CD8-positive, alpha-beta memory T cell (primary cell): ENCODE data around the gene TMEM170B. TPM values are rescaled to one million over a fixed set of nuclear protein-coding genes. Genes with fewer than 3 reads are reported as not detected.

Experiments used
- CTCF ChIA-PET: fragments of 350-600 bp; sonication (Branson Sonifier 250); formaldehyde crosslinking; loops from one replicate; lab custom pipeline; 2021; ENCODE audit warnings: antibody characterized with exemption; lab: Charles Lee
- POLR2A ChIA-PET: fragments of 350-600 bp; sonication (Branson Sonifier 250); formaldehyde crosslinking; loops from one replicate; lab custom pipeline; 2021; ENCODE audit warnings: antibody characterized with exemption; lab: Charles Lee
- DNase-seq, 5 donors: peaks; one replicate each; pipeline versions ENCODE4 v3.0.0 to v3.0.0-alpha.2; 2020 to 2022; ENCODE audit warnings: mixed read lengths in 1 of 5
- H3K27ac ChIP-seq: one replicate; pipeline ENCODE4 v1.7.0; 2013; ENCODE audit warnings: low read depth, mild to moderate bottlenecking, low read length, moderate library complexity
- H3K27me3 ChIP-seq: 2 replicates; pipeline ENCODE4 v1.7.0; 2013; ENCODE audit warnings: low read length, mild to moderate bottlenecking; ENCODE audit not compliant: insufficient read depth, poor library complexity, severe bottlenecking
- H3K36me3 ChIP-seq: 2 replicates; pipeline ENCODE4 v1.7.0; 2013; ENCODE audit warnings: mild to moderate bottlenecking, low read length, moderate library complexity; ENCODE audit not compliant: insufficient read depth
- H3K4me1 ChIP-seq: 2 replicates; pipeline ENCODE4 v1.7.0; 2013; ENCODE audit warnings: mild to moderate bottlenecking, low read length, moderate library complexity; ENCODE audit not compliant: insufficient read depth
- H3K4me3 ChIP-seq: 2 replicates; pipeline ENCODE4 v1.7.0; 2013; ENCODE audit warnings: mild to moderate bottlenecking, low read length
- H3K9me3 ChIP-seq: 2 replicates; pipeline ENCODE4 v1.7.0; 2013; ENCODE audit warnings: mild to moderate bottlenecking, low read length
- H3K27ac Mint-ChIP-seq, 8 donors: one replicate each; pipeline ENCODE4 v1.8.0; 2020 to 2021; ENCODE audit warnings: mixed read lengths in 8 of 8, mild to moderate bottlenecking in 6 of 8, inconsistent platforms in 3 of 8, moderate library complexity in 3 of 8
- H3K27me3 Mint-ChIP-seq, 2 donors: one replicate each; pipeline ENCODE4 v1.8.0; 2020 to 2021; ENCODE audit warnings: mixed read lengths in 2 of 2, mild to moderate bottlenecking in 1 of 2, moderate library complexity in 1 of 2
- H3K36me3 Mint-ChIP-seq, 3 donors: one replicate each; pipeline ENCODE4 v1.8.0; 2020 to 2021; ENCODE audit warnings: mixed read lengths in 3 of 3, inconsistent platforms in 1 of 3, mild to moderate bottlenecking in 1 of 3
- H3K4me1 Mint-ChIP-seq, 3 donors: one replicate each; pipeline ENCODE4 v1.8.0; 2020 to 2021; ENCODE audit warnings: mixed read lengths in 3 of 3, inconsistent platforms in 1 of 3, mild to moderate bottlenecking in 1 of 3
- H3K4me3 Mint-ChIP-seq, 7 donors: one replicate each; pipeline ENCODE4 v1.8.0; 2020 to 2021; ENCODE audit warnings: mixed read lengths in 7 of 7, mild to moderate bottlenecking in 6 of 7, moderate library complexity in 4 of 7, inconsistent platforms in 2 of 7
- H3K9me3 Mint-ChIP-seq, 5 donors: one replicate each; pipeline ENCODE4 v1.8.0; 2020 to 2022; ENCODE audit warnings: mixed read lengths in 5 of 5, mild to moderate bottlenecking in 3 of 5, moderate library complexity in 2 of 5, inconsistent platforms in 1 of 5
- polyA plus RNA-seq: library from polyadenylated mRNA; unstranded; fragments of 300-500 nt; fragmentation: Illumina TruSeq; gene quantifications from one replicate; pipeline ENCODE4 v1.2.3, GENCODE V29; 2021
- total RNA-seq, 2 experiments: library from RNA; stranded (reverse); gene quantifications; one replicate each; pipeline ENCODE4 v1.2.3, GENCODE V29; 2021

Gene TMEM170B
- total and polyA plus RNA-seq, 3 experiments from 2014 or later = 0.30 to 2.7 (median 2.6) TPM

DNA sequence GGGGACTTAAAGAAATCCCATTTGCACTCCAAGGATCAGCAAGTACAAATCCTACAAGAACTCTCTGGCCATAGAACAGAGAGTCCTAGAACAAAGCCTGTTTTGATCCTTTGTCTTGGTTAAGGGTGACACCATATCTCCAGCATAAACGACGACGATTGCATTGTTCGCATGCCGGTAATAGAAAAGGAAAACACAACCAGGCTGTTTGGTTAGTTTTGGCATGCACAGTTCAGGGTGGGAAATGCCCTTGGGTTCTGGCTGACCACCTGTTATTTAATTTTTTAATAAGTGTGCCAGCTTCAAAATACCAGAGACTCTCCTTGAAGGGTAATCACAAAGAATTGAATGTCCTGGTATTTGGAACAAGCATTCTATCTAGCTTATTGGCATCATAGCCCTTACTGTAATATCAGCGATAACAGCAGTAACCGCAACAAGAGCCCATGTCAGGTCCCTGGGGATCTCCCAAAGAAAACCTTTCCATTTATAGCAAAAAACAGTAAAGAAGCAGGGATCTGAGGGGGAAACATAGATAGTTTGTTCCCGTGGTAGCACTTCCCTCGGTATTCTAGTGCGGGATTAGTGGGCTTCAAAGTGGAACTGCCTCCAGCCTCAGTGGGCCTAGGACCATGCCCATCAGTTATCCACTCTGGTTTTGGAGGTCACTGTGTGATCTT lies 77.1 kb downstream of the TMEM170B start:
- Mint-ChIP-seq H3K36me3 (no peaks in the 10 kb centered on the region), H3K27ac (no peak overlapping the region), H3K4me1 (no peaks in the 10 kb centered on the region), H3K27me3 (peaks cover 5 to 7% of the 10 kb centered on the region in 2 donors), H3K4me3 (no peak overlapping the region), H3K9me3 (no peaks in the 10 kb centered on the region)
- no peak overlapping the region for H3K27ac ChIP-seq
- no peaks in the 10 kb centered on the region for H3K36me3 ChIP-seq
- ChIA-PET POLR2A (no interaction called here), CTCF (no interaction called here)
- no peaks in the 10 kb centered on the region for H3K9me3 ChIP-seq
- no peak overlapping the region for H3K4me3 ChIP-seq
- H3K4me1 ChIP-seq = no peaks in the 10 kb centered on the region
- no peak for DNase-seq
- no peaks in the 10 kb centered on the region for H3K27me3 ChIP-seq

DNA sequence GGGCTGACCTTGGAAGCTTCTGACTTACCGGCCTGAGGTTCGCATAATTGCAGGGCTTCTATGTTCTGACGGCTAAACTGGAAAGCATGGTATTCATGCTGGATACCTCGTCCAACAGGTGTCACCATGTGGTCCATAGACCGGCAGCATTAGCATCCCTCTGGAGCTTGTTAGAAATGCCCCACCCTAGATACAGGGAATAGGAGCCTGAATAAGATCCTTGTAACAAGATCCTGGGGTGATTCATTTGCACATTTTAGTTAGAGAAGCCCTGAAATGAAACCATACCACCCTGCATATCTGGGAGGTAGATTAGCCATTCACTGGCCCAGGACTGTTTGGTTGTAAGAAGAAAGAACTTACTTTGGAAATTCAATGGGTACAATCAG lies 77.7 kb downstream of the TMEM170B start:
- no peak for DNase-seq
- no peaks in the 10 kb centered on the region for H3K4me1 ChIP-seq
- H3K9me3 ChIP-seq = no peaks in the 10 kb centered on the region
- Mint-ChIP-seq H3K4me3 (no peak overlapping the region), H3K27me3 (peaks cover 3 to 5% of the 10 kb centered on the region in 2 donors), H3K36me3 (no peaks in the 10 kb centered on the region), H3K4me1 (no peaks in the 10 kb centered on the region), H3K9me3 (no peaks in the 10 kb centered on the region), H3K27ac (no peak overlapping the region)
- H3K27ac ChIP-seq = no peak overlapping the region
- no peaks in the 10 kb centered on the region for H3K27me3 ChIP-seq
- POLR2A ChIA-PET = no interaction called here
- CTCF ChIA-PET = no interaction called here
- no peaks in the 10 kb centered on the region for H3K36me3 ChIP-seq
- H3K4me3 ChIP-seq = no peak overlapping the region

DNA sequence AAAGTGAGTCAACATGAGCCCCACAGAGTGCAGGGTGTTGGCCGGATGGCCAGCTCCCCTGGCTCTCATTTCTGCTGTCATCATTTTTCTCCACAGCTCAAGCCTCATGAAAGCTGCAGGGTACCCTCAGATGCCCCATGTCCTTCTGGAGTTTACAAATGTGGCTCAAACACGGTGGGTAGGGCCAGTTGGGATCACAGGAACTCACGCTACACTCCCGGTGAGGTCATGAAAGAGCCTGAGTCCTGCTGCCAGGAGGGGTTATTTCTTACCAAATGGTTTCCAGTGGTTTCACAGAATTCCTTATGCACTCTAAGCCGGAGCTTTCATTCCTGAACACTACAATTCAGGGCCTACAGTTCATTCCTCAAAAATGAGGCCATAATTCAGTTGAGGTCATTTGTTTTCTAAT lies 78.7 kb downstream of the TMEM170B start:
- H3K4me3 ChIP-seq = no peak overlapping the region

DNA sequence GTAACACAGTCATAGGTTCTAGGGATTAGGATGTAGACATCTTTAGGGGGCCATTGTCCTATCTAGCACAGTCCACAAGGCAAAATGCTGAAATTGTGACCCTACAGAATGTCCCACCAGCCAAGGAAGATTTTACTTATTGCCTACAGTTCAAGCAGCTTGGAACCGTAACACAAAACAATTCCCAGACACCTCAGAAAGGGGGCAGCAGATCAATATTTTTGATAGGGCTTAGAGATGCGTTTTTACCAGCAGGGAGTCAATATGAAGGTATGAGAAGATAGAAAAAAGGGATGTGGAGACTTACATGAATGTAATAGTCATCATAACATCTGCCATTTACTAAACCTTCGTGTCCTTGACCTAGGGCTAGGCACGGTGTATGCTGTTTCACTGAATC lies 81.0 kb downstream of the TMEM170B start:
- Mint-ChIP-seq H3K4me1 (no peaks in the 10 kb centered on the region), H3K4me3 (no peak overlapping the region), H3K9me3 (no peaks in the 10 kb centered on the region), H3K27me3 (no peaks in the 10 kb centered on the region), H3K27ac (no peak overlapping the region), H3K36me3 (no peaks in the 10 kb centered on the region)
- Histone ChIP-seq H3K27ac (no peak overlapping the region), H3K4me3 (no peak overlapping the region), H3K27me3 (no peaks in the 10 kb centered on the region), H3K4me1 (no peaks in the 10 kb centered on the region), H3K36me3 (no peaks in the 10 kb centered on the region), H3K9me3 (no peaks in the 10 kb centered on the region)
- ChIA-PET CTCF (no interaction called here), POLR2A (no interaction called here)
- DNase-seq = no peak

More for the DNA sequence above, 78.7 kb downstream of the TMEM170B start:
- no peak overlapping the region for H3K27ac ChIP-seq
- H3K36me3 ChIP-seq = no peaks in the 10 kb centered on the region
- ChIA-PET CTCF (no interaction called here), POLR2A (no interaction called here)
- no peaks in the 10 kb centered on the region for H3K27me3 Mint-ChIP-seq
- H3K9me3 ChIP-seq = no peaks in the 10 kb centered on the region
- H3K27me3 ChIP-seq = no peaks in the 10 kb centered on the region
- no peaks in the 10 kb centered on the region for H3K9me3 Mint-ChIP-seq
- H3K4me3 Mint-ChIP-seq = no peak overlapping the region
- H3K4me1 ChIP-seq = no peaks in the 10 kb centered on the region
- DNase-seq = no peak
- H3K4me1 Mint-ChIP-seq = no peaks in the 10 kb centered on the region
- no peaks in the 10 kb centered on the region for H3K36me3 Mint-ChIP-seq
- no peak overlapping the region for H3K27ac Mint-ChIP-seq

DNA sequence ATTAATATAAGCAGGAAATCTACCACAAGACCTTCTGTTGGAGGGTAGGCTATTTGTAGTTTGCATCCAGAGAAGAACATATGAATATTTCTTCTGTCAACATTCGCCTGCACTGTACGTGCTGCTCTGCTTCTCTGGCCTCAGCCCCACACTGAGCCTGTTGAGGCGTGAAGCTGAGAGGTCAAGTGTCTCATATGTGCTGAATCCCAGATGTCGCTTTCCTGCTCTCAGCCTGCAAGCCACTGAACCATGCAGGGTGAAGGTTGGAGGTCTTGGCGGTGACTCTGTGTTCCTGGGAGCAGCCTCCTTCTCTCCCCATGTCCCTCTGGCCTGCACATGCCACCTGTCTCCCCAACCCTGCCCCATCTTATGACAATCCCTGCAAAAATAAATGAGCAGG lies 83.6 kb downstream of the TMEM170B start:
- Histone ChIP-seq H3K4me1 (no peaks in the 10 kb centered on the region), H3K27me3 (no peaks in the 10 kb centered on the region), H3K9me3 (no peaks in the 10 kb centered on the region), H3K4me3 (no peak overlapping the region), H3K36me3 (no peaks in the 10 kb centered on the region), H3K27ac (no peak overlapping the region)
- Mint-ChIP-seq H3K27me3 (peaks cover under 1 to 10% of the 10 kb centered on the region in 2 donors), H3K4me1 (no peaks in the 10 kb centered on the region), H3K4me3 (no peak overlapping the region), H3K9me3 (peaks cover 0 to 4% (median 0%) of the 10 kb centered on the region in 5 donors), H3K27ac (no peak overlapping the region), H3K36me3 (no peaks in the 10 kb centered on the region)
- DNase-seq = no peak
- POLR2A ChIA-PET = no interaction called here
- CTCF ChIA-PET = no interaction called here

DNA sequence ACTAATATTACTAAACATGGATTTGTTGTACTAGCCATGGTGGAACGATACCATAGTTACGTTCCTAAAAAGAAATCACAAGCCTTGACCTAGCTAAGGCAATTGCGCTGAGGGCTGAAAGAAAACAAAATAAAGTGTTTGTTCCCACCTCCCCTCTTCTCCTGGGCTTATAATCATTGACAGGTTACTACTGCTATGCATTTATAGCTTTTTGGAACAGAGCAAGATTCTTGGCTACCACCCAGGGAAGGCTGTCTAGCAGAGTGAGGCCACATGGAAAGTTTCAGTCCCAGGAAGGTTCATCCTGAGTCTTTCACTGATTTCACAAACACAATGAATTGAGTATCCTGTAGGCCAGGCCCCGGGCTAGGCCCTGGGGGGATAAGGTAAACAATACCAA lies 84.6 kb downstream of the TMEM170B start:
- POLR2A ChIA-PET = no interaction called here
- Mint-ChIP-seq H3K27ac (no peak overlapping the region), H3K4me3 (no peak overlapping the region), H3K4me1 (no peaks in the 10 kb centered on the region), H3K36me3 (no peaks in the 10 kb centered on the region), H3K9me3 (peaks cover 0 to 4% (median 0%) of the 10 kb centered on the region in 5 donors), H3K27me3 (peaks cover 2 to 16% of the 10 kb centered on the region in 2 donors)
- CTCF ChIA-PET = no interaction called here
- Histone ChIP-seq H3K27ac (no peak overlapping the region), H3K4me1 (no peaks in the 10 kb centered on the region), H3K4me3 (no peak overlapping the region), H3K36me3 (no peaks in the 10 kb centered on the region), H3K9me3 (no peaks in the 10 kb centered on the region), H3K27me3 (no peaks in the 10 kb centered on the region)
- no peak for DNase-seq

DNA sequence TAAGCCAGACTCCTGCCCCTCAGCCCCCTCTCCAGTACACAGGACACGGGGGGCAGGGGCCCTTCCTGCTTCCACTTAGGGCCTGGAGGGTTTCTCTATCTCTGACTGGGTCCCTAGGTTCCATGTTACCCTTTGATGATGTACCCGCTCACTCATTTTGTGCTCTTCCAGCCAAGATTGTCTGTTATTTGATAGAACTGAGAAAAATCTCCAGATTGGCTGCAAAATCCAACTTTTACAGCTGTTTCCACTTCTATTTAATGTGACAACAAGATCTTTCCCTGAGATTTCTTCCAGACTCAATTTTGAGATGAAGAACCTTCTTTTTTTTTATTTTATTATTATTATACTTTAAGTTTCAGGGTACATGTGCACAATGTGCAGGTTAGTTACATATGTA lies 85.7 kb downstream of the TMEM170B start:
- H3K4me1 ChIP-seq = no peaks in the 10 kb centered on the region
- no peaks in the 10 kb centered on the region for H3K36me3 Mint-ChIP-seq
- no peaks in the 10 kb centered on the region for H3K36me3 ChIP-seq
- no peak overlapping the region for H3K27ac Mint-ChIP-seq
- H3K9me3 Mint-ChIP-seq = peaks cover 0 to 4% (median 0%) of the 10 kb centered on the region in 5 donors
- no peak for DNase-seq
- no peak overlapping the region for H3K27ac ChIP-seq
- H3K27me3 ChIP-seq = no peaks in the 10 kb centered on the region
- no peaks in the 10 kb centered on the region for H3K9me3 ChIP-seq
- CTCF ChIA-PET = no interaction called here
- peaks cover 3 to 19% of the 10 kb centered on the region in 2 donors for H3K27me3 Mint-ChIP-seq
- no peaks in the 10 kb centered on the region for H3K4me1 Mint-ChIP-seq
- POLR2A ChIA-PET = no interaction called here
- no peak overlapping the region for H3K4me3 ChIP-seq
- H3K4me3 Mint-ChIP-seq = no peak overlapping the region

DNA sequence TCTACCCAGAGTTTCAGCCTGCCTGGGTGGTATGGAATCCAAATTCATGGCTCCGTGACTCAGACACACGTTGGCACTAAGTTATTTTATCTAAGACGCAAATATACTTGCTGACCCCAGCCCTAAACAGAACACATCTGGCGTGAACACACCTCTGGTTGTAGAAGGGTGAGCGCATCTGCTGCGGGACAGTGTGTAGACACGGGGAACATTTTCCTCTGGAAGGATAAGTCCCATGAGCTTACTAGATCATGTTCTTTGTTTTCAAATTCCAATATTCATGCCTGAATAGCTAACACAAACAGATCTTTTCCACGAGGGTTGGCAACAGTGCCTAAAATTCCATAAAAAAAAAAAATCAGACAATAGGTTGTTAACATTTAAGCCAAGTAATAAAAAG lies 87.8 kb downstream of the TMEM170B start:
- Mint-ChIP-seq H3K27me3 (peaks cover 8 to 29% of the 10 kb centered on the region in 2 donors), H3K4me3 (no peak overlapping the region), H3K36me3 (no peaks in the 10 kb centered on the region), H3K9me3 (peaks cover 0 to 4% (median 0%) of the 10 kb centered on the region in 5 donors), H3K27ac (no peak overlapping the region), H3K4me1 (no peaks in the 10 kb centered on the region)
- no peak overlapping the region for H3K27ac ChIP-seq
- CTCF ChIA-PET = no interaction called here
- no peak for DNase-seq
- H3K4me1 ChIP-seq = no peaks in the 10 kb centered on the region
- POLR2A ChIA-PET = no interaction called here
- no peak overlapping the region for H3K4me3 ChIP-seq
- H3K27me3 ChIP-seq = no peaks in the 10 kb centered on the region
- H3K9me3 ChIP-seq = no peaks in the 10 kb centered on the region
- H3K36me3 ChIP-seq = no peaks in the 10 kb centered on the region
